Panc1 (cell line): ENCODE measurements around the gene ATXN1. TPM values are rescaled to one million over a fixed set of nuclear protein-coding genes. Genes with fewer than 3 reads are reported as not detected.

Experiments
- ATAC-seq: fragments of 200-7000 bp; cut with Tn5 transposase; 2 replicates; pipeline ENCODE4 v1.9.1; 2020; ENCODE audit warnings: mild to moderate bottlenecking, moderate library complexity
- BruUV-seq: library from RNA; stranded (reverse); fragments of 400-500 nt; replicated peaks from 2 replicates; lab custom pipeline; 2021; lab: Mats Ljungman, UMichigan
- CTCF ChIA-PET: fragments of 300-600 bp; sonication (Branson Sonifier 250); formaldehyde crosslinking; loops from one replicate; lab custom pipeline; 2022; ENCODE audit warnings: antibody characterized with exemption; lab: Charles Lee
- POLR2A ChIA-PET: fragments of 300-600 bp; sonication (Branson Sonifier 250); formaldehyde crosslinking; loops from one replicate; lab custom pipeline; 2022; ENCODE audit warnings: antibody characterized with exemption; lab: Charles Lee
- DNase-seq: peaks from one replicate; pipeline ENCODE4 v3.0.0-alpha.2; 2010; ENCODE audit warnings: low read depth, low spot score
- H3K27ac ChIP-seq: 2 replicates; pipeline ENCODE4 v1.5.1; 2011; ENCODE audit warnings: mild to moderate bottlenecking, low read length, inconsistent platforms
- H3K27me3 ChIP-seq: fragments of 200-500 bp; sonication (Bioruptor generic); 2 replicates; pipeline ENCODE4 v1.6.0; 2014; ENCODE audit warnings: low read length, inconsistent platforms; ENCODE audit not compliant: control insufficient read depth, insufficient read depth
- H3K36me3 ChIP-seq: fragments of 200-500 bp; sonication (Bioruptor generic); 2 replicates; pipeline ENCODE4 v1.5.1; 2014; ENCODE audit warnings: inconsistent platforms, mild to moderate bottlenecking, low read length, moderate library complexity; ENCODE audit not compliant: control insufficient read depth, insufficient read depth
- H3K4me1 ChIP-seq: 2 replicates; pipeline ENCODE4 v1.5.1; 2011; ENCODE audit warnings: inconsistent platforms, mild to moderate bottlenecking, low read length, moderate library complexity; ENCODE audit not compliant: control insufficient read depth, insufficient read depth
- H3K4me3 ChIP-seq, 2 experiments: 2 replicates each; pipeline ENCODE4 v1.5.1; 2011 to 2012; ENCODE audit warnings: low read depth in 2 of 2, low read length in 2 of 2, mild to moderate bottlenecking in 2 of 2, inconsistent platforms in 1 of 2, moderate library complexity in 1 of 2
- H3K9me3 ChIP-seq: fragments of 200-500 bp; sonication (Bioruptor generic); 2 replicates; pipeline ENCODE4 v1.5.1; 2014; ENCODE audit warnings: low read depth, mild to moderate bottlenecking, inconsistent platforms, low read length, moderate library complexity; ENCODE audit not compliant: control insufficient read depth, insufficient read depth
- POLR2AphosphoS5 ChIP-seq: IDR thresholded peaks from 2 replicates; pipeline ENCODE4 v1.6.1; 2012; ENCODE audit warnings: mild to moderate bottlenecking, low read depth, low read length, moderate library complexity
- SIN3A ChIP-seq: IDR thresholded peaks from 2 replicates; pipeline ENCODE4 v1.6.1; 2012; ENCODE audit warnings: low read depth, mild to moderate bottlenecking, low read length, moderate library complexity, borderline replicate concordance; ENCODE audit not compliant: insufficient read depth
- TCF7L2 ChIP-seq: IDR thresholded peaks from 2 replicates; pipeline ENCODE4 v1.6.1; 2011; ENCODE audit warnings: mild to moderate bottlenecking, low read depth, low read length, inconsistent platforms
- in situ Hi-C: cut with HindIII; loops from 2 replicates; pipeline ENCODE4 v1.10.0; 2016; ENCODE audit warnings: low sequenced_read_pairs, low pct_unique_long_range_greater_than_20kb
- intact Hi-C: fragments of 100-400 bp; cut with micrococcal nuclease; formaldehyde crosslinking; loops from one replicate; pipeline ENCODE4 v1.10.0; 2022; ENCODE audit not compliant: unreplicated experiment
- total RNA-seq: library from RNA; stranded (reverse); gene quantifications from one replicate; pipeline ENCODE4 v1.2.1, GENCODE V29; 2021; ENCODE audit not compliant: unreplicated experiment
- TF ChIP-seq, protein P1 (sequence below), 2 experiments: IDR thresholded peaks; 2 replicates each; pipeline ENCODE4 v1.6.1; 2011 to 2012; ENCODE audit warnings: low read depth in 2 of 2, control low read depth in 1 of 2, low read length in 1 of 2, mild to moderate bottlenecking in 1 of 2, moderate library complexity in 1 of 2; ENCODE audit not compliant: insufficient read depth in 1 of 2
- TF ChIP-seq, protein P2 (sequence below): fragments of 450-650 bp; IDR thresholded peaks from 2 replicates; pipeline ENCODE4 v1.5.1; 2017; ENCODE audit warnings: mild to moderate bottlenecking

ATXN1 gene
- total RNA-seq, 1 experiment from 2014 or later: 67.1 TPM

DNA sequence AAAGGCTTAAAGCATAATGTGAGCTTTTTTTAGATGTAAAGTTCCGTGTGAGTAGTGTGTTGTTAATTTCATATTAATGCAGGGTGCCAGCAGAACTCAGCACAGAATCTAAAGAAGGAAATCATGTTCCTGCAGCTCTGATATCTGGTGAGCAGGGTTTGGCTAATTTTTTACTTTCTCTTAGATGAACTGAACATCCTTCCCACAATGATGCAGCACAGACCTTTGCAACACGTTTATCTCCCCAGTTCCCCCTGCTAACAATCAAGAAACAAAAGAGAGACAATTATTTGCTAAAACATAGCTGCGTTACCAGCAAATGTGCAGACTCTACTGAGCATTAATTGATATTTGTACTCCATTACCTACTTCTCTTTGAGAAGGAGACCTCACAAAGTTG, 39.1 kb upstream of the ATXN1 start:
- Histone ChIP-seq H3K4me3 (no peak overlapping the region), H3K36me3 (no peaks in the 10 kb centered on the region), H3K27ac (no peak overlapping the region), H3K27me3 (no peaks in the 10 kb centered on the region), H3K9me3 (no peaks in the 10 kb centered on the region), H3K4me1 (peaks cover 9% of the 10 kb centered on the region; the same call in 1 of the 2 replicates)
- intact Hi-C loops (no loop called here), in situ Hi-C loops (no loop called here)
- no peak for DNase-seq
- no peak for ATAC-seq
- CTCF ChIA-PET: no interaction called here
- no TSS peak for BruUV-seq
- TF ChIP-seq, protein P1, sequence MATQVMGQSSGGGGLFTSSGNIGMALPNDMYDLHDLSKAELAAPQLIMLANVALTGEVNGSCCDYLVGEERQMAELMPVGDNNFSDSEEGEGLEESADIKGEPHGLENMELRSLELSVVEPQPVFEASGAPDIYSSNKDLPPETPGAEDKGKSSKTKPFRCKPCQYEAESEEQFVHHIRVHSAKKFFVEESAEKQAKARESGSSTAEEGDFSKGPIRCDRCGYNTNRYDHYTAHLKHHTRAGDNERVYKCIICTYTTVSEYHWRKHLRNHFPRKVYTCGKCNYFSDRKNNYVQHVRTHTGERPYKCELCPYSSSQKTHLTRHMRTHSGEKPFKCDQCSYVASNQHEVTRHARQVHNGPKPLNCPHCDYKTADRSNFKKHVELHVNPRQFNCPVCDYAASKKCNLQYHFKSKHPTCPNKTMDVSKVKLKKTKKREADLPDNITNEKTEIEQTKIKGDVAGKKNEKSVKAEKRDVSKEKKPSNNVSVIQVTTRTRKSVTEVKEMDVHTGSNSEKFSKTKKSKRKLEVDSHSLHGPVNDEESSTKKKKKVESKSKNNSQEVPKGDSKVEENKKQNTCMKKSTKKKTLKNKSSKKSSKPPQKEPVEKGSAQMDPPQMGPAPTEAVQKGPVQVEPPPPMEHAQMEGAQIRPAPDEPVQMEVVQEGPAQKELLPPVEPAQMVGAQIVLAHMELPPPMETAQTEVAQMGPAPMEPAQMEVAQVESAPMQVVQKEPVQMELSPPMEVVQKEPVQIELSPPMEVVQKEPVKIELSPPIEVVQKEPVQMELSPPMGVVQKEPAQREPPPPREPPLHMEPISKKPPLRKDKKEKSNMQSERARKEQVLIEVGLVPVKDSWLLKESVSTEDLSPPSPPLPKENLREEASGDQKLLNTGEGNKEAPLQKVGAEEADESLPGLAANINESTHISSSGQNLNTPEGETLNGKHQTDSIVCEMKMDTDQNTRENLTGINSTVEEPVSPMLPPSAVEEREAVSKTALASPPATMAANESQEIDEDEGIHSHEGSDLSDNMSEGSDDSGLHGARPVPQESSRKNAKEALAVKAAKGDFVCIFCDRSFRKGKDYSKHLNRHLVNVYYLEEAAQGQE (IDR thresholded peaks at IDR 0.05; ENCODE audit: insufficient read depth in 1 of 2, low read depth in 2 of 2, low read length in 1 of 2): no peak
- TF ChIP-seq TCF7L2: no peak
- TF ChIP-seq POLR2AphosphoS5: no peak
- TF ChIP-seq, protein P2, sequence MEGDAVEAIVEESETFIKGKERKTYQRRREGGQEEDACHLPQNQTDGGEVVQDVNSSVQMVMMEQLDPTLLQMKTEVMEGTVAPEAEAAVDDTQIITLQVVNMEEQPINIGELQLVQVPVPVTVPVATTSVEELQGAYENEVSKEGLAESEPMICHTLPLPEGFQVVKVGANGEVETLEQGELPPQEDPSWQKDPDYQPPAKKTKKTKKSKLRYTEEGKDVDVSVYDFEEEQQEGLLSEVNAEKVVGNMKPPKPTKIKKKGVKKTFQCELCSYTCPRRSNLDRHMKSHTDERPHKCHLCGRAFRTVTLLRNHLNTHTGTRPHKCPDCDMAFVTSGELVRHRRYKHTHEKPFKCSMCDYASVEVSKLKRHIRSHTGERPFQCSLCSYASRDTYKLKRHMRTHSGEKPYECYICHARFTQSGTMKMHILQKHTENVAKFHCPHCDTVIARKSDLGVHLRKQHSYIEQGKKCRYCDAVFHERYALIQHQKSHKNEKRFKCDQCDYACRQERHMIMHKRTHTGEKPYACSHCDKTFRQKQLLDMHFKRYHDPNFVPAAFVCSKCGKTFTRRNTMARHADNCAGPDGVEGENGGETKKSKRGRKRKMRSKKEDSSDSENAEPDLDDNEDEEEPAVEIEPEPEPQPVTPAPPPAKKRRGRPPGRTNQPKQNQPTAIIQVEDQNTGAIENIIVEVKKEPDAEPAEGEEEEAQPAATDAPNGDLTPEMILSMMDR: no peak
- no peak for TF ChIP-seq SIN3A
- POLR2A ChIA-PET: no interaction called here

DNA sequence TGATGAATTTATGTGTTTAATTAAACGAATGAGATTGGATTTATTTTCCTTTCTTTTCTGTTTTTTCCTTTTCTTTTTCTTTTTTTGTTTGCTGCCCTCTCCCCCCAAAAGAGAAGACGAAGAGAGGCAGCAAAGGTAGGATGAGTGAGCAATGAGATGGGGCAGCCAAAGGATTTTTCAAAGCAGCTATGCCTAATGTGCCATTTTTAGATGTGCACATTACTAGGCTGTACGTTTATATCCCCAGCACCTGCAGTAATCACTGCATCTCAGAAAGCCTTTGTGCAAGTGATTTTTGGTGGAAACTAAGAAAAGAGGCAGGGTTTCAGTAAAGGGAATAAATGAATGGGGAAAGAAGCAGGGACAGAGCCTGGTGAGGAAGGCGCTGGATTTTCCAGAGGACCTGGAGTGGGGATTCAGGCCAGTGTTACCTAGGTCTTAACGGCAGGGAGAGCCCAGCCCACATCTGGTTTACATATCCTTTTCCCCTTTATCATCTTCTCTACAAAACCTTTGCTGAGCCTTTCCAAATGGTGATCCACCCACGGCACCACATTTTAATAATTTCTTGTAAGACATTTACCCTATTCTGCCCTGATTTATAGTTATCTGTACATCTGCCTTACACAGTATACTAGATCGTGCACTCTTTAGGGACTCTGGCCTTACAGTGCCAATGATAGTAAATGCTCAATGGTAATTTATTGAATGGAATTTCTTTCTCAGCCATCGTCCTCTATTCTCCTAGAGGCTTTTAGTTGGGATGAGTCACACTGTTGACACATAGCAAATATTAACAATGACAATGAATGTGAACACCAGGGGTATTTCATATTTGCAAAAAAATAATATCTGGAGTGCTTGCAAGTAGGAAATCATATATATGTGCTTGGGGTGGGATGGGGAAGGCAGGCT, 38.3 kb upstream of the ATXN1 start:
- intact Hi-C loops: no loop called here
- in situ Hi-C loops: no loop called here
- no peak overlapping the region for H3K27ac ChIP-seq
- BruUV-seq: no TSS peak
- peak; percentile 62 for ATAC-seq
- peaks cover 9% of the 10 kb centered on the region; the same call in 1 of the 2 replicates for H3K4me1 ChIP-seq
- no peaks in the 10 kb centered on the region for H3K9me3 ChIP-seq
- ChIA-PET POLR2A (no interaction called here), CTCF (no interaction called here)
- H3K27me3 ChIP-seq: no peaks in the 10 kb centered on the region
- TF ChIP-seq SIN3A (no peak), POLR2AphosphoS5 (no peak), TCF7L2 (no peak)
- TF ChIP-seq, protein P1 (IDR thresholded peaks at IDR 0.05; ENCODE audit: insufficient read depth in 1 of 2, low read depth in 2 of 2, low read length in 1 of 2): no peak
- TF ChIP-seq, protein P2: no peak
- DNase-seq: peak; percentile 12
- H3K4me3 ChIP-seq: no peak overlapping the region
- H3K36me3 ChIP-seq: no peaks in the 10 kb centered on the region
